HepG2 (cell line): Measurements from ENCODE around the gene PRELID1. TPM values are rescaled to one million over a fixed set of nuclear protein-coding genes. Genes with fewer than 3 reads are reported as not detected.

Source experiments
- CBFB ChIP-seq: sonication (generic); formaldehyde crosslinking; IDR thresholded peaks from 2 replicates; pipeline ENCODE4 v1.4.0; 2020; ENCODE audit warnings: missing genetic modification reagents
- CTCF ChIP-seq: sonication (generic); formaldehyde crosslinking; IDR thresholded peaks from 2 replicates; pipeline ENCODE4 v1.5.0; 2020; ENCODE audit warnings: mild to moderate bottlenecking, missing genetic modification reagents, moderate library complexity
- DMAP1 ChIP-seq: IDR thresholded peaks from 2 replicates; pipeline ENCODE4 v1.6.1; 2016
- ESRRA ChIP-seq: sonication (generic); formaldehyde crosslinking; IDR thresholded peaks from 2 replicates; pipeline ENCODE4 v1.5.1; 2020; ENCODE audit warnings: mild to moderate bottlenecking, low read depth, missing genetic modification reagents
- FOXM1 ChIP-seq: sonication (generic); formaldehyde crosslinking; IDR thresholded peaks from 2 replicates; pipeline ENCODE4 v1.5.0; 2020; ENCODE audit warnings: missing genetic modification reagents
- GATAD1 ChIP-seq: IDR thresholded peaks from 2 replicates; pipeline ENCODE4 v1.6.1; 2016; ENCODE audit warnings: missing genetic modification reagents, missing compliant biosample characterization
- HNF4A ChIP-seq: sonication (generic); formaldehyde crosslinking; IDR thresholded peaks from 2 replicates; pipeline ENCODE4 v1.4.0; 2020; ENCODE audit warnings: missing genetic modification reagents
- MEF2D ChIP-seq: sonication (generic); formaldehyde crosslinking; IDR thresholded peaks from 2 replicates; pipeline ENCODE4 v1.5.1; 2020; ENCODE audit warnings: mild to moderate bottlenecking, missing genetic modification reagents
- MXD4 ChIP-seq: IDR thresholded peaks from 2 replicates; pipeline ENCODE4 v1.6.1; 2016; ENCODE audit warnings: mild to moderate bottlenecking, missing biosample characterization, missing genetic modification reagents
- SOX5 ChIP-seq: IDR thresholded peaks from 2 replicates; pipeline ENCODE4 v1.6.1; 2016; ENCODE audit warnings: borderline replicate concordance
- TCF12 ChIP-seq, 2 experiments: fragments of 450-650 bp in 1 of 2; sonication (generic) in 1 of 2; formaldehyde crosslinking in 1 of 2; IDR thresholded peaks; 2 replicates each; pipeline versions ENCODE4 v1.6.1 to v1.8.0; 2017 to 2022; ENCODE audit warnings: antibody characterized with exemption in 1 of 2, mild to moderate bottlenecking in 1 of 2, missing genetic modification reagents in 1 of 2, moderate library complexity in 1 of 2
- ZMYM2 ChIP-seq: sonication (generic); formaldehyde crosslinking; IDR thresholded peaks from 2 replicates; pipeline ENCODE4 v1.8.0; 2022; ENCODE audit warnings: mild to moderate bottlenecking, missing genetic modification reagents
- ZNF513 ChIP-seq: sonication (generic); formaldehyde crosslinking; conservative IDR thresholded peaks from 2 replicates; pipeline ENCODE4 v1.5.0; 2020; ENCODE audit warnings: missing genetic modification reagents
- ZNF550 ChIP-seq: sonication (generic); formaldehyde crosslinking; IDR thresholded peaks from 2 replicates; pipeline ENCODE4 v1.4.0; 2020; ENCODE audit warnings: mild to moderate bottlenecking, missing genetic modification reagents, borderline replicate concordance
- ZNF768 ChIP-seq: sonication (generic); formaldehyde crosslinking; IDR thresholded peaks from 2 replicates; pipeline ENCODE4 v1.4.0; 2020; ENCODE audit warnings: missing genetic modification reagents
- polyA plus RNA-seq, 8 experiments: library from polyadenylated mRNA; depleted of rRNA in 3 of 8; stranded (reverse) in 7 of 8; unstranded in 1 of 8; fragments of >200 nt; fragmentation: Illumina TruSeq in 4 of 8; extraction: Trizol in 4 of 8; gene quantifications; 2 replicates each; pipeline versions ENCODE4 v1.2.1 to v1.2.3, GENCODE V29; 2011 to 2016; ENCODE audit warnings: low read depth in 4 of 8, missing spikeins in 1 of 8, mixed read lengths in 1 of 8; ENCODE audit not compliant: insufficient read depth in 1 of 8
- total RNA-seq, 5 experiments: library from RNA; depleted of rRNA; stranded (reverse); fragments of >200 nt; fragmentation: Illumina TruSeq; extraction: Trizol; gene quantifications; 2 replicates each; pipeline ENCODE4 v1.2.3, GENCODE V29; 2016; ENCODE audit warnings: low read depth in 1 of 5
- TF ChIP-seq, protein P1 (sequence below): sonication (generic); formaldehyde crosslinking; conservative IDR thresholded peaks from 2 replicates; pipeline ENCODE4 v1.4.0; 2020; ENCODE audit warnings: mild to moderate bottlenecking, missing genetic modification reagents, moderate library complexity

PRELID1 gene
- total and polyA plus RNA-seq, 2 of the 13 experiments (the other 11 are each of a cell fraction or from before 2014, with no cell fraction given) = 250 to 271 TPM

DNA sequence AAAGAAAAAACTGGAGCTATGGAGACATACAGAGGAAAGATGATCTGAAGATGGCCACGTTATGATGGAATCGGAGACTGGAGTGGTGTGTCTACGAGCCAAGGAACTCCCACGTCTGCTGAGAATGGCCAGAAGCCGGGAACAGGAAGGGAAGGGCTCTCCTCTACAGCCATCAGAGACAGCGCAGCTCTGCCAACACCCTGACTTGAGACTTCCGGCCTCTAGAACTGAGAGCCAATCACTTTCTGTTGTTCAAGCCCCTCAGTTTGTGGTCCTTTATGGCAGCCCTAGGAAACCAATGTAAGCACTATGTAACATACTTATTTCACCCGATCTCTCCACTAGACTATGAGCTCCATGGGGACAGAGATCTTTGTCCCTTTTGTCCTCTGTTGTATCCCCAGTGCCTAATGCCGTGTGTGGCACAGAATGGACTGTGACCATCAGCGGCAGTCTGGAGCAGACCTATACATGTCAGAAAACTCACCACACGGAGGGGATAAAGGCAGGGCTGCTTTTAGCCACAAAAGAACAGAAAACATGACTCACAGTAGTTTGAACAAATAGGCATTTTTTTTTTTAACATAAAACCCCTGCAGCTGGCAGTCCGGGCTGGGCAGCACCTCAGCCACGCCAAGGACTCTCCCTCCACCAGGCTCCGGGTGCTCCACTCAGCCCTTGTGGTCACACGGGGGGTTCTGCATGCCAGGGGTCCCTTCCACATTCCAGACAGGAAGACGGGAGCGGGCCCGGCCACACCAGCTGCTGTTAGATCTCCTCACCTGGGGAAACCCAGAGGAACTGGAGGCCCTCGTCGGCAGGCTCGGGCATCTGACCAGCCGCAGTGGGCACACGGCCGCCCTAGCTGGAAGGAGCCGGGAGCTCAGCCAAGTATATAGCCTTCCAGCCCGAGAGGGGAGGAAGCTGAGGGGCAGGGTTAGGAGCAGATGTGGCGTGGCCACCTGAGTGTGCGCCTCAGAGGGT is 24.2 kb downstream of the PRELID1 start (continued):
- TF ChIP-seq ZMYM2 (no peak), ZNF768 (CRISPR knock-in tag) (0 out of 2 replicates have a peak, but pooled peaks have one; percentile 9), CBFB (CRISPR knock-in tag) (no peak), DMAP1 (no peak), GATAD1 (CRISPR knock-in tag) (0 out of 2 replicates have a peak, but pooled peaks have one; percentile 34), ZNF513 (CRISPR knock-in tag) (no peak), FOXM1 (CRISPR knock-in tag) (no peak), ZNF550 (CRISPR knock-in tag) (no peak), MXD4 (CRISPR knock-in tag) (no peak), SOX5 (CRISPR knock-in tag) (peak; percentile 54; the same call in 1 of the 2 replicates), TCF12 (IDR thresholded peaks at IDR 0.05) (no peak), TCF12 (CRISPR knock-in tag; IDR thresholded peaks at IDR 0.05) (no peak), MEF2D (no peak), CTCF (CRISPR knock-in tag) (peak; percentile 29; the same call in 1 of the 2 replicates), ESRRA (peak; percentile 61; the same call in 1 of the 2 replicates), HNF4A (CRISPR knock-in tag) (peak; percentile 68)
- TF ChIP-seq, protein P1, sequence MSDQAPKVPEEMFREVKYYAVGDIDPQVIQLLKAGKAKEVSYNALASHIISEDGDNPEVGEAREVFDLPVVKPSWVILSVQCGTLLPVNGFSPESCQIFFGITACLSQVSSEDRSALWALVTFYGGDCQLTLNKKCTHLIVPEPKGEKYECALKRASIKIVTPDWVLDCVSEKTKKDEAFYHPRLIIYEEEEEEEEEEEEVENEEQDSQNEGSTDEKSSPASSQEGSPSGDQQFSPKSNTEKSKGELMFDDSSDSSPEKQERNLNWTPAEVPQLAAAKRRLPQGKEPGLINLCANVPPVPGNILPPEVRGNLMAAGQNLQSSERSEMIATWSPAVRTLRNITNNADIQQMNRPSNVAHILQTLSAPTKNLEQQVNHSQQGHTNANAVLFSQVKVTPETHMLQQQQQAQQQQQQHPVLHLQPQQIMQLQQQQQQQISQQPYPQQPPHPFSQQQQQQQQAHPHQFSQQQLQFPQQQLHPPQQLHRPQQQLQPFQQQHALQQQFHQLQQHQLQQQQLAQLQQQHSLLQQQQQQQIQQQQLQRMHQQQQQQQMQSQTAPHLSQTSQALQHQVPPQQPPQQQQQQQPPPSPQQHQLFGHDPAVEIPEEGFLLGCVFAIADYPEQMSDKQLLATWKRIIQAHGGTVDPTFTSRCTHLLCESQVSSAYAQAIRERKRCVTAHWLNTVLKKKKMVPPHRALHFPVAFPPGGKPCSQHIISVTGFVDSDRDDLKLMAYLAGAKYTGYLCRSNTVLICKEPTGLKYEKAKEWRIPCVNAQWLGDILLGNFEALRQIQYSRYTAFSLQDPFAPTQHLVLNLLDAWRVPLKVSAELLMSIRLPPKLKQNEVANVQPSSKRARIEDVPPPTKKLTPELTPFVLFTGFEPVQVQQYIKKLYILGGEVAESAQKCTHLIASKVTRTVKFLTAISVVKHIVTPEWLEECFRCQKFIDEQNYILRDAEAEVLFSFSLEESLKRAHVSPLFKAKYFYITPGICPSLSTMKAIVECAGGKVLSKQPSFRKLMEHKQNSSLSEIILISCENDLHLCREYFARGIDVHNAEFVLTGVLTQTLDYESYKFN = peak; percentile 39
